HG02884 (cell line): Measurements from ENCODE around the gene SDS.

ENCODE experiments used
- ATAC-seq: cut with Tn5 transposase; IDR thresholded peaks from one replicate; pipeline ENCODE4 v1.9.1; 2021; ENCODE audit warnings: mild to moderate bottlenecking, moderate library complexity; ENCODE audit not compliant: unreplicated experiment

SDS gene

GRCh38 chr12:113403435-113404415 lies at the start of gene SDS:
SDS (minus strand) TSS chr12:113403887; CDS start chr12:113399708, 4,179 bp downstream.
- ATAC-seq: no peak

DNA sequence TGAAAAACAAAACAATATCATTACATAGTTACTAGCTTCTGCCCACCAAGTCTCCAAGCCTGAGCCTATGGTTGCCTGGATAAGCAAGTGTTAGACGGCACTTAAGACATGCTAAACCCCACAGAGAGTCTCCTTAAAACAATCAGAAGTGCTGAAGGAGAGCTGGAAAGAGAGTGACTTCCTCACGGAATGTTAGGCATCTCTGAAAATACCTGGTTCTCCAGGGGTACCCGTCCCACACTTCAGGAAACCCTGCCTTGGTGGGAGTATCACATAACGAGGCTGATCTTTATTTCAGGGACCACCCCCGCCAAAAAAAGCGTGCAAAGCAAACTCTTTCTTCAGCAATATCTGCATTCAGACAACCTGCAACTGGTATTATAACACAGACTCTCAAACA lies 49.6 kb upstream of the SDS start:
- ATAC-seq: no peak

DNA sequence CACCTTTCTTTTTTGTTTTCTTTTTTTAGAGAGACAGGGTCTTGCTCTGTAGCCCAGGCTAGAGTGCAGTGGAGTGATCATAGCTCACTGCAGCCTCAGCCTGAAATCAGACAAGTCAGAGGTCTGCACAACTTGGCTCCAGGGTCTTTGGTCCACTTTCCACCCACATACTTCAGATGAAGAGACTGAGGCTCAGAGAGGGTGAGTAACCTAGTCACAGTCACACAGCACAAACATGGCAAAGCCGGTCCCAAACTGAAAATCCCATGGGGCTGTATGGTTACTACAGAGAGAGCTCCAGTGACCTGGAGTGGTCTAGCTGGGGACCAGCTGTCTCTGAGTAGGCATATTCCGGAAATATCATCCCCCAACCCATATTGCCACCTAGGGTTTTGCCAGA lies 48.8 kb upstream of the SDS start:
- ATAC-seq: no peak

DNA sequence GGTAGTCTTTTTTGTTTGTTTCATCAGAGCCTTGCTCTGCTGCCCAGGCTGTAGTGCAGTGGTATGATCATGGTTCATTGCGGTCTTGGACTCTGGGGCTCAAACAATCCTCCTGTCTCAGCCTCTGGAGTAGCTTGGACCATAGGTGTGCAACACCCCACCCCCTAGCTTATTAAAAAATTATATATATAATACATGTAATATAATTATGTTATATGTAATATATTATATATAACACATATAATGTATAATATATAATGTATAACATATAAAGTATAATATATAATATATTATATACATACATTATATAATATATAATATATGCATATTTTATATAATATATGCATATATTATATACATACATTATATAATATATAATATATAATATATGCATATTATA lies 46.2 kb upstream of the SDS start:
- ATAC-seq: no peak

- no peak for ATAC-seq
These were observed 45.6 kb upstream of the SDS start for GRCh38 chr12:113449299-113449698.

DNA sequence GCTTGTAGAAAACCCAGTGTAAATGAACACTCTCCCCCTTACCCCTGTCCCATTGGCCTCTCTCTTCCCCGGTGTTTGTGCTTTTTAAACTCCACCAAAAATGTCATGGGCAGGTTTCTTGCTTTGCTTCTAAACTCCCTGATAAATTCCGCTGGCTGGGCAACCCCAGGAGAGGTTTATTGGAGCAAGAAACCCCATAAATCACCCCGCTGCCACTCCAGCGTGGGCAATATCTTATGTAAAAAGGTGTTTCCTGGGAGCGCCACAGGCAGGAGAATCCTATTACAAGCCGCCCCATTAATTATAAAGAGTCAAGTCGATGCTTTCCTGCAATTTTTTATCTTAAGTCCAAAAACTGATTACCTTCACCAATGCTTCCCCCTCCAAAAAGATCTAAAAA lies 45.2 kb upstream of the SDS start:
- ATAC-seq: no peak

- ATAC-seq: no peak
These were observed 42.0 kb upstream of the SDS start for GRCh38 chr12:113445544-113446171.

DNA sequence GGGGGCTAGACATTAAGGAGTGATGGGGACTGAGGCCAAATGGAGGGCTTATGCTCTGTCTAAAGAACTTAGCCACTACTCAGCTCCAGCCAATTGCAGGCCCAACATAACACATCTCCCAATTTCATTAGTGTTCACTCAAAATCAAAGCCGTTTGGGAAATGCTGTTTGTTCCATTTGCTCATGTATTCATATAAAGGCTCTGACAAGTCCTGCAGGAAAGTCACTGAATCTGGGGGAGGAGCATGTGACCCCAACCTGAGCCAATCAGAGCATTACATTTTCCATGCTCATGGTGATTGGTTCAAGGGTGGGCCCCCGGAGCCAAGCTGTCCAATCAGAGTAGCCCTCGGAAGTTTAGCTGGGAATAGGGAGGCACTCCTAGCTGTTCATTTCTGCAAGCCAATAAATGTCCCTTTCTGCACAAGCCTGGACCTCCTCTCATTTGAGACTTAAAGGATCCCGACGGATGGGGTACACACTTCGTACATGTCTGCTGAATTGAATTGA lies 39.4 kb upstream of the SDS start:
- no peak for ATAC-seq

GRCh38 chr12:113440947-113441782 lies 37.5 kb upstream of the SDS start:
- ATAC-seq: no peak

DNA sequence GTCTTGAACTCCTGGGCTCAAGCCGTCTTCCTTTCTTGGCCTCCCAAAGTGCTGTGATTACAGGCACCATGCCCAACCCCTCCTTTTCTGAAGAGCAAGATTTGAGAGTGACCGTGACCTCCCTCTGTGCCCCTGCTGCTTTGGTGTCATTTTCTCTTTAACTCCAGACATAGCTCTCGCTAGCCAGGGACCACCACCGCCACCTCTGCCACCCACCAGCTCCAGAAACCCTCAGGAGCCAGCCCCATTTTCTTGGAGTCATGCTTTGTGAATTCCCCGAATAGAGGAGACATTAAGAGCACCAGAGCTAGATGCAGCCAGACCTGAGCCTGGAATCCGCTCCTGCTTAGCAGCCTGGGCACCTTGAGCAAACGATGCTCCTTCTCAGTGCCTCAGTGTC lies 36.6 kb upstream of the SDS start:
- ATAC-seq: no peak

- no peak for ATAC-seq
These were observed 35.9 kb upstream of the SDS start for GRCh38 chr12:113439606-113440030.

DNA sequence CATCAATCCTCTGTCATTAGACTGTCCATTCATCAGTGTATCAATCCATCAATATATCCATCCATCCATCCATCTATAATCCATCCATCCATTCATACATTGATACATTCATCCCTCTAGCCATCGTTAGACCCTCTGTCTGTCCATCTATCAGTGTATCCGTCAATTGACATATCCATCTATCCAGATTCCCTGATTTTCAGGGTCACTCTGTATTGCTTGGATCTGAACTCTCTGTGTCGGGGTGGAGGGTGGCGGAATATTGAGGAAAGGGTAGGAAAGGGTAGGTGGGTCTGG lies 35.6 kb upstream of the SDS start:
- ATAC-seq: no peak

GRCh38 chr12:113438523-113439300 lies 35.0 kb upstream of the SDS start:
- no peak for ATAC-seq

- ATAC-seq: no peak
These were observed 34.0 kb upstream of the SDS start for GRCh38 chr12:113437729-113438100.

- no peak for ATAC-seq
These were observed 33.5 kb upstream of the SDS start for GRCh38 chr12:113436993-113437728.

GRCh38 chr12:113436586-113436985 lies 32.9 kb upstream of the SDS start:
- ATAC-seq: no peak

- ATAC-seq: no peak
These were observed 31.7 kb upstream of the SDS start for GRCh38 chr12:113435367-113435766.

DNA sequence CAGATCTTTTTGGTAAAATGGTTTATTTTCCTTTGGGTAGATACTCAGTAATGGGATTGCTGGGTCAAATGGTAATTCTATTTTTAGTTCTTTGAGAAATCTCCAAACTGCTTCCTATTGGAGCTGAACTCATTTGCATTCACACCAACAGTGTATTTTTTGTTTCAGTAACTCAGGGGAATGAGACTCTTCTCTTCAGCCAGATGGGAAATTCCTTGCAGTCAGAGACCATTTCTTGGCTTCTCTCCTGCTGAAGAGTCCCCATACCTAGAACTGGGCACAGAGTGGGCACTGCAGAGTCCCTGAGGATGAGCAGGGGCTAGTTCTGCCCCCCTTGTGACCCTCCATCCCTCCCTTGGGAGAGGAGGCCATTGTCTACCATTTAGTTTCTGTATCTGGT lies 29.3 kb upstream of the SDS start:
- no peak for ATAC-seq

DNA sequence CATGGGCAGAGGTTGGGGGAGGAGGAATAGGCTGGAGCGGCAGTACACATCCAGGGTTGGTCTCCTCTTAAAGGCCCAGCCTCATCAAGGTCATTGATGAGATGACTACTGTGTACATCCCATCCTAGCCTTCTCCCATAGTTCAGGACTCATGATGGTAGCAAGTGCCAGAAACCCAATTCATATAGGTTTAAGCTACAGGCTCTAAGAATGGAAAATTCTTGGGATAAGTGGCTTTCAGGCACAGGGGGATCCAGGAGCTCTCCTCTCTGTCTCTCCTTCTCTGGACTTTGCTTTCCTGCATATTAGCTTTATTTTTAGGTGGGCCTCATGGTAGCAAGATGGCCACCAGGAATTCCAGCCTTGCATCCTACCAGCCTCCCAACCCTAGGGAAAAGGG lies 24.8 kb upstream of the SDS start:
- ATAC-seq: no peak

DNA sequence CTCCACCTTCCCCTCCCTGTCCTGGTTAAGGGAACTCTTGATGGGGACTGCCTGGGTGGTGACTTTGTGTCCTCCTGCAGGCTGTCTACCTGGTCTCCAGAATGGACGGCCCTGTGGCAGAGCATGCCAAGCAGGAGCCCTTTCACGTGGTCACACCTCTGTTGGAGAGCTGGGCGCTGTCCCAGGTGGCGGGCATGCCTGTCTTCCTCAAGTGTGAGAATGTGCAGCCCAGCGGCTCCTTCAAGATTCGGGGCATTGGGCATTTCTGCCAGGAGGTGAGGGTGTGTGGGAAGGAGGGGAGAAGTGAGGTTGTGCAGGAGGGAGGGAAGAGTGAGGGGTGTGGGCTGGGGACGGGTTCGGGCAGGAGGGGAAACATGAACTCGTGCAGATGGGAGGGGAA lies 24.2 kb upstream of the SDS start:
- ATAC-seq: no peak
